NCI-H526 (cell line): ENCODE results near the gene TWIST2.

Experiments
- DNase-seq, 2 experiments: peaks; one replicate each; lab custom pipeline; 2025; lab: John Stamatoyannopoulos, UW

The TWIST2 gene

GRCh38 chr2:238939521-238940403 is 91.9 kb downstream of the TWIST2 start:
- no peak for DNase-seq

GRCh38 chr2:238940806-238941205 is 92.9 kb downstream of the TWIST2 start:
- no peak for DNase-seq

GRCh38 chr2:238941262-238941792 is 93.4 kb downstream of the TWIST2 start:
- no peak for DNase-seq

DNA sequence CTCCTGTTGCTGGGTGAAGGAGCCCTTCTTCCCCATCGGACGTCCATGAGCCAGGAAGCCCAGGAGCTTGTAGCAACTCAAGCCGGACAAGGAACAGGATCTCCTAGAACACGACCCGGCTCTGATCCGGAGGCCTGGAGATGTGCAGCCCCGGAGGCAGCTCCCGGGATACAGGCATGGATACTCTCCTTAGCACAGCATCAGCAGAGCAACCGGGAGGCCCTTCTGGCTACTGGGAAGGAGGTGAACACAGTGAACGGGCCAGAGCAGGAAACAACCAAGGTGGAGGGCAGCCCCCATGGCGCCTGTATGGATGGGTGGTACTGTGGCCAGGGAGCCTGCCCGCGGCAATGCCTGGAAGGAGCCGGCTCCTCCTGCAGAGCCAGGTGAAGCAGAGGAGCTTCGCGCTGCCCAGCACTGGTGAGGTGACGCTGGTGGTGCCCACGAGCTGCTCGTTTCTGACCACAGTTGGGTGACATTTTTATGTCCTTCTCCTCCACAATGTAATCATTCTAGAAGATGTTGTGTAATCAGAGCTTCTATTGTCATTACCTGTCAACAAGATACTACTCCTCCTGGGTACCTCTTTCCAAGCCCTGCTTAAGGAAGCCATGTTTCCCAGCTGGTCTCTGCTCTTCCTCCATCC is 94.3 kb downstream of the TWIST2 start:
- DNase-seq, result no peak

GRCh38 chr2:238942726-238943300 is 94.9 kb downstream of the TWIST2 start:
- DNase-seq, result no peak

DNA sequence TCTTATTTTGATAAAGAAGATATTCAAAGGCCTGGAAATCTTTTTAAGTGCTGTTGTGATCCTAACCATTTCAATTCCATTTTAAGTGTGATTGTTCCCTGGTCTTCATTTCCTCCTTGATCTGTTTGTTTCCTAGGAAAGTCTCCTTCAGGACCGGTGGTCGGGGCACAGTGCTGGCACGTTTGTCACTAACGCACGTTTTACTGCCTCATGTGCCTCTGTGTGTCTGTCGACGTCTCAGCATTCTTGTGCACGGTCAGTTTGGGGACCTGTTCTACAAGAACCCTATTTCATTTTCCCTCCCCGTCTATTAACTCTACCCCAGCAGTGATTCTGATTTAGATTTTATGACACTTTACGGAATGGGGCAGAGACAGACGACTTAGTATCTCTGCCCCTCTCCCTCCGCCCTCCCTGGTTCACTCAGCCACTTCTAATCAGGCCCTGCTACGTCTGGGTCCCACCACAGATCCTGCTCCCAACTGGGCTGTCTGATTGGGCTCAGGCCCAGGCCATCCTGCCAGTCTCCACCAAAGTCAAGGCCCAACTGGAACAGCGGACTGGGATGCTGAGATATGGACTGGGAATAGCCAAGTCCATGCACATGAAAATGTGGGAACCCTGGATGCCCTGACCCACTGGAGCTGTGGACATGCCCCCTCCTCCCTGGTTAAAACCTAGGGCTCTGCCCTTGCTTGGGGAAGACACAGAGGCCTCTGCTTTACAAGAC is 95.6 kb downstream of the TWIST2 start:
- no peak for DNase-seq

- peak in 1 of 2 experiments; percentile 36 for DNase-seq
Measured at GRCh38 chr2:238945433-238946150, 97.7 kb downstream of the TWIST2 start.

GRCh38 chr2:238946318-238947242 is 98.7 kb downstream of the TWIST2 start:
- DNase-seq, result no peak

GRCh38 chr2:238947243-238947760 is 99.4 kb downstream of the TWIST2 start:
- DNase-seq, result no peak

GRCh38 chr2:238947920-238948710 is 100.2 kb downstream of the TWIST2 start:
- no peak for DNase-seq

DNA sequence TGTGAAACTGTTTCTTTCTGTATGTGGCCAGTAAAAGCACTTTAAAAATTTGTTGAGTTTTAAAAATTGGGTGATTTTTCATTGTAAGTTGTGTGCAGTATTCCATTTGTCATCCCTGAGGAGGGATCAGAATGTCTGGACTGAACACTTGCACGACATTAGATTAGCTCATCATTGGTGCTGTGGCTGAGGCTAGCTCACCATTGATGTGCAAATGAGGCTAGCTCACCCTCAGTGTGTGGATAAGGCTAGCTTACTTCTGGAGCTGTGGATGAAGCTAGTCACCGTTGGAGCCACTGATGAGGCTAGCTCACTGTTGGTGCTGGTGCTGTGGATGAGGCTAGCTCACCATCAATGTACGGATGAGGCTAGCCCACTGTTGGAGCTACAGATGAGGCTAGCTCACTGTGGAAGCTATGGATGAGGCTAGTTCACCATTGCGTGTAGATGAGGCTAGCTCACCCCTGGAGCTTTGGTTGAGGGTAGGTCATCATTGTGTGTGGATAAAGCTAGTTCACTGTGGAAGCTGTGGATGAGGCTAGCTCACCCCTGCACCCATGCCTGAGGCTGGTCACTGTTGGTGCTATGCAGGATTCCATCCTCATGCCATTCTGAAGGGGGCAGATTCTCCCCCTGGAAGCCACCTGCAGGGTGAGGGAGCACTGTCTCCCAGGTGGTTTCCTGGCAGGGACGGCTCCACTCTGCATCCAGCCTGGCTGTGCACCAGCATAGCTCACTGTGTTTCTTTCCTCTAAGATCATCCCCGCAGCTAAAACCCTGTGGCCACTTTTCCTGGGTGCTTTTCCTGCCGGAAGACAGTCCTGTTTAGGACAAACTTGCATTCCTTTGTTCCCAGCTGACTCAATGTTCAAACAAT is 101.1 kb downstream of the TWIST2 start:
- DNase-seq, result no peak

DNA sequence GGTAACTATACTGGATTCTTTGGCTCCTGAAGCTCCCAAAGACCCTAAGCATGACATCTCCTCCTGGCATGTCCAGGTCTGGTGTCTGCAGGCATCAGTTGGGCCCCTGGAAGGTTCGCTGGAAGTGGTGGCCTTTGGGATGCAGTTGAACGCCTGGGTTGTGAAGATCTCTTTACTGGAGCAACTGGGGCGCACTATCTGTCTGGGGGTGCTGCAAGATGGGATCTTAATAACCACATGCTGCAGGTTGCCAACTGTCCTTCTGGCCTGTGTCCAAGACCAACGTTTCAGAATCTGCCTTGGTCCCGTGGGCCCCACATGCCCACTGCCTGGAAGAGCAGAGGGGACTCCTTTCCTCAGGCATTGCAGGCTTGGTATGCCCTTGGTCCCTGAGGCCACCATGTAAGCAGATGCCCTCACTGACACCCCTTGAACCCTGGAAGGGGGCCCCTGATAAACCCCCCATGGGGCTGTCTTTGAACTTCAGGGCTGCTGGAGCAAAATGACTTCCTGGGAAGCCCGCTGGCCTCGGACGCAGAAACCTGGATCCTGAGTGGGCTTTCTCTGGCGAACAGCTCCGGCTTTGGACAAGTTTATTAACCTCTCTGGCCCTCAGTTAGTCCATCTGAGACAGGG is 101.9 kb downstream of the TWIST2 start:
- DNase-seq, result no peak

GRCh38 chr2:238950551-238950950 is 102.7 kb downstream of the TWIST2 start:
- no peak for DNase-seq

DNA sequence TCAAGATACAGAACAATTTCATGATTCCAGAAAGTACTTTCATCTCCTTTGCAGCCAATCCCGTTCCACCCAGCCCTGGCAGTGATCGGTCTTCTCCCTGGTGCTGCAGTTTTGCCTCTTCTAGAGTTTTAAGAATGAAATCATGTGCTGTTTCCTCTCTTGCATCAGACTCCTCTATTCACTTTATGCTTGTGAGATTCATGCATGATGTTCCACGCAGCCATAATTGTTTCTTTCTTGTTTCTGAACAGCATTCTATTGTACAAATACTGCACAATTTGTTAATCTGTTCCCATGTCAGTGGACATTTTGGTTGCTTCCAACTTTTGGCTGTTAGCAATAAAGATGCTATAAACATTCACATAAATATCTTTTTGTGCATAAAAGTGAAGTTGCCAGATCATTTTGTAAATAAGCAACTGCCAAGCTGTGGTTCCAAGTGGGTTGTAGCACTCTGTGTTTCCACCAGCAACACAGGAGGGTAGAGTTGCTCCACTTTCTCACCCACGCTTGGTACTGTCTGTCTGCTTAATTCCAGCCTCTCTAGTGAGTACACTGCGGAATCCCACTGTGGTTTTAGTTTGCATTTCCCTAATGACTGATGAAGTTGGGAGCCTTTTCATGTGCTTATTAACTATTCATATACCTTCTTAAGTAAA is 104.5 kb downstream of the TWIST2 start:
- DNase-seq, result no peak

DNA sequence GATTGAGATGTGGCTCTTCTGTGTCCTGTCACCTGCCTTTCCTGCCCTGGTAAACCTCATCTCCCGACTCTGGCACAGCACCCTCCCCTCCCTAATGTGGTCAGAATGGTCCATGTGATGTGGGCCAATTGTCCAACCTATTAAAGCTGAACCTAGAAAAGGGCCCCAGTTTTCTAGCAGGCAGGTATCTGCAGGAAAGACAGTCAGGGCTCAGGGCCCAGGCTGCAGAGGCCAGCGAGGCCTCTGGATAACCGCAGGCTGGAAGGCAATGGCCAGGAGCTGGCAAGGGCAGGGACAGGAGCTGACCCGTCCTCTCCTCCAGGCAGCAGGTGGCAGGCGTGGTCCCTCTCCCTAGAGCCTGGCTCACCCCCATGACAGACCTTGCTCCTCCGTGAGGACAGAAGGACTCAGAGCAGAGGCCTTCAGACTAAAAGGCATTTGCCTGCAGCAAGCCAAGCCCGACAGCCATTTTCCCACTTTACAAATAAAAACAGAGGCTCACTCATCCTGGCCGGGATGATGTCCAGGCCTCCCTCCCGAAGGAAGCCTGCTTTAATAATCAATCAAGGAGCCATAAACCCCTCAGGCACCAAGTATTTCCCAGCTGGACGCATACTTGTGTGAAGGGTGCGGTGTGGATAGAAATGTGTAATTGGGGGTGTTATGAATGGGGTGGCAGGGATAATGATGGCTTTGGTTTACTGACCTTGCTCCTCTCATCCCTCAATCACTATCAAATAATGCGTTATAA is 107.1 kb downstream of the TWIST2 start:
- no peak for DNase-seq
